Mesenchymal stem cell (in vitro differentiated cells and primary cell): ENCODE measurements around the gene ARHGEF25.
A peak's percentile ranks its signal among the peaks of the same experiment; 100 is the strongest.
"Not testable (repeated sequence)": the region's sequence is repeated elsewhere in the genome, so short reads cannot be mapped to it uniquely, and the experiment has no call there.

ENCODE experiments used
- DNase-seq: peaks from one replicate; pipeline ENCODE4 v3.0.0-alpha.2; 2013
- H2AFZ ChIP-seq: one replicate; pipeline ENCODE4 v1.6.1; 2013; ENCODE audit warnings: low read depth, mild to moderate bottlenecking, control low read depth, inconsistent platforms, low read length, moderate library complexity
- H2AK5ac ChIP-seq: 2 replicates; pipeline ENCODE4 v1.6.1; 2013; ENCODE audit warnings: low read length, moderate library complexity, mild to moderate bottlenecking, inconsistent platforms; ENCODE audit not compliant: severe bottlenecking
- H2BK120ac ChIP-seq: one replicate; pipeline ENCODE4 v1.6.1; 2013; ENCODE audit warnings: low read depth, mild to moderate bottlenecking, inconsistent platforms, low read length, moderate library complexity
- H2BK12ac ChIP-seq, 2 experiments: one replicate each; pipeline ENCODE4 v1.6.1; 2013; ENCODE audit warnings: inconsistent platforms in 2 of 2, low read length in 2 of 2, mild to moderate bottlenecking in 2 of 2, moderate library complexity in 2 of 2, control low read depth in 1 of 2
- H2BK15ac ChIP-seq: one replicate; pipeline ENCODE4 v1.6.1; 2013; ENCODE audit warnings: mild to moderate bottlenecking, low read depth, inconsistent platforms; ENCODE audit not compliant: poor library complexity, severe bottlenecking
- H2BK5ac ChIP-seq: 2 replicates; pipeline ENCODE4 v1.6.1; 2013; ENCODE audit warnings: low read depth, mild to moderate bottlenecking, low read length, control low read depth, inconsistent platforms; ENCODE audit not compliant: poor library complexity, severe bottlenecking
- H3K14ac ChIP-seq, 2 experiments: one replicate each; pipeline ENCODE4 v1.6.1; 2013; ENCODE audit warnings: inconsistent platforms in 2 of 2, low read length in 2 of 2, control low read depth in 1 of 2, mild to moderate bottlenecking in 1 of 2, moderate library complexity in 1 of 2
- H3K18ac ChIP-seq, 2 experiments: one replicate each; pipeline ENCODE4 v1.6.1; 2013; ENCODE audit warnings: inconsistent platforms in 2 of 2, low read length in 2 of 2, control low read depth in 1 of 2, low read depth in 1 of 2, mild to moderate bottlenecking in 1 of 2
- H3K23ac ChIP-seq, 2 experiments: one replicate each; pipeline ENCODE4 v1.6.1; 2013; ENCODE audit warnings: inconsistent platforms in 2 of 2, low read length in 2 of 2, mild to moderate bottlenecking in 2 of 2, moderate library complexity in 2 of 2, control low read depth in 1 of 2
- H3K27ac ChIP-seq: 2 replicates; pipeline ENCODE4 v1.5.1; 2013; ENCODE audit warnings: mild to moderate bottlenecking, moderate library complexity, low read length, control low read depth, inconsistent platforms; ENCODE audit not compliant: poor library complexity, severe bottlenecking
- H3K27me3 ChIP-seq, 2 experiments: 2 replicates each; pipeline versions ENCODE4 v1.6.1 to v1.7.0; 2013; ENCODE audit warnings: low read length in 2 of 2, mild to moderate bottlenecking in 2 of 2, moderate library complexity in 2 of 2, control low read depth in 1 of 2, inconsistent platforms in 1 of 2; ENCODE audit not compliant: control insufficient read depth in 1 of 2, insufficient read depth in 1 of 2
- H3K36me3 ChIP-seq, 2 experiments: 2 replicates each; pipeline versions ENCODE4 v1.6.1 to v1.7.0; 2013; ENCODE audit warnings: low read length in 2 of 2, control low read depth in 1 of 2, inconsistent platforms in 1 of 2, low read depth in 1 of 2, mild to moderate bottlenecking in 1 of 2; ENCODE audit not compliant: insufficient read depth in 2 of 2, control insufficient read depth in 1 of 2
- H3K4ac ChIP-seq, 2 experiments: one replicate each; pipeline ENCODE4 v1.6.1; 2013; ENCODE audit warnings: inconsistent platforms in 2 of 2, low read length in 2 of 2, mild to moderate bottlenecking in 2 of 2, moderate library complexity in 2 of 2, control low read depth in 1 of 2, low read depth in 1 of 2
- H3K4me1 ChIP-seq: 2 replicates; pipeline ENCODE4 v1.6.1; 2013; ENCODE audit warnings: low read depth, low read length, control low read depth; ENCODE audit not compliant: control insufficient read depth, insufficient read depth
- H3K4me2 ChIP-seq: 2 replicates; pipeline ENCODE4 v1.6.1; 2013; ENCODE audit warnings: low read length, mild to moderate bottlenecking, inconsistent platforms; ENCODE audit not compliant: poor library complexity, severe bottlenecking
- H3K4me3 ChIP-seq, 2 experiments: 2 replicates each; pipeline versions ENCODE4 v1.5.1 to v1.7.0; 2013; ENCODE audit warnings: low read length in 2 of 2, mild to moderate bottlenecking in 2 of 2, control low read depth in 1 of 2, low read depth in 1 of 2; ENCODE audit not compliant: insufficient read depth in 1 of 2
- H3K79me1 ChIP-seq: replicated peaks from 2 replicates; pipeline ENCODE4 v1.6.1; 2013; ENCODE audit warnings: mild to moderate bottlenecking, control low read depth, low read length, inconsistent platforms; ENCODE audit not compliant: poor library complexity, severe bottlenecking
- H3K9ac ChIP-seq: 2 replicates; pipeline ENCODE4 v1.7.0; 2013; ENCODE audit warnings: mild to moderate bottlenecking, low read length, moderate library complexity
- H3K9me3 ChIP-seq: 2 replicates; pipeline ENCODE4 v1.7.0; 2013; ENCODE audit warnings: mild to moderate bottlenecking, low read length; ENCODE audit not compliant: control insufficient read depth
- H4K8ac ChIP-seq: one replicate; pipeline ENCODE4 v1.6.1; 2013; ENCODE audit warnings: inconsistent platforms, mild to moderate bottlenecking, low read length, moderate library complexity
- H4K91ac ChIP-seq: one replicate; pipeline ENCODE4 v1.6.1; 2013; ENCODE audit warnings: mild to moderate bottlenecking, low read length, inconsistent platforms
- WGBS: methylation state at CpG from one replicate; pipeline ENCODE4 v1.1.7; 2013; ENCODE audit warnings: mixed read lengths; 5-methylcytosine and 5-hydroxymethylcytosine counted together

The ARHGEF25 gene

GRCh38 chr12:57638096-57638495, 26.9 kb downstream of the ARHGEF25 start:
- no peak overlapping the region for H2BK15ac ChIP-seq
- no peak for DNase-seq
- no peak overlapping the region for H4K8ac ChIP-seq
- H2AFZ ChIP-seq = no peak overlapping the region
- H3K4ac ChIP-seq = no peak overlapping the region
- H4K91ac ChIP-seq = no peak overlapping the region
- H3K23ac ChIP-seq = no peak overlapping the region
- H2BK120ac ChIP-seq = no peak overlapping the region
- H3K27ac ChIP-seq = no peak overlapping the region
- H3K4me2 ChIP-seq = no peak overlapping the region
- H3K79me1 ChIP-seq = no peaks in the 10 kb centered on the region
- no peak overlapping the region for H2AK5ac ChIP-seq
- peaks cover 32 to 61% of the 10 kb centered on the region in 2 experiments for H3K27me3 ChIP-seq
- no peak overlapping the region for H3K14ac ChIP-seq
- no peak overlapping the region for H3K9ac ChIP-seq
- no peak overlapping the region for H3K4me3 ChIP-seq
- H3K36me3 ChIP-seq = no peaks in the 10 kb centered on the region
- H2BK5ac ChIP-seq = no peak overlapping the region
- no peaks in the 10 kb centered on the region for H3K9me3 ChIP-seq
- no peak overlapping the region for H2BK12ac ChIP-seq
- no peak overlapping the region for H3K18ac ChIP-seq
- H3K4me1 ChIP-seq = peaks cover 2% of the 10 kb centered on the region
- WGBS = 88% methylated on average over 3 of the region's 3 CpGs

GRCh38 chr12:57640175-57641042, 29.2 kb downstream of the ARHGEF25 start:
- no peak overlapping the region for H2BK15ac ChIP-seq
- H3K4me1 ChIP-seq = no peaks in the 10 kb centered on the region
- H3K14ac ChIP-seq = no peak overlapping the region
- H2BK12ac ChIP-seq = no peak overlapping the region
- H2BK120ac ChIP-seq = no peak overlapping the region
- DNase-seq = no peak
- H3K79me1 ChIP-seq = no peaks in the 10 kb centered on the region
- 36% methylated on average over 7 of the region's 7 CpGs for WGBS
- H2AK5ac ChIP-seq = no peak overlapping the region
- H3K23ac ChIP-seq = no peak overlapping the region
- no peaks in the 10 kb centered on the region for H3K36me3 ChIP-seq
- no peak overlapping the region for H3K4me3 ChIP-seq
- H2AFZ ChIP-seq = no peak overlapping the region
- no peaks in the 10 kb centered on the region for H3K9me3 ChIP-seq
- H3K4ac ChIP-seq = no peak overlapping the region
- H3K9ac ChIP-seq = no peak overlapping the region
- no peak overlapping the region for H4K8ac ChIP-seq
- no peak overlapping the region for H3K4me2 ChIP-seq
- H3K27me3 ChIP-seq = peaks cover 19 to 43% of the 10 kb centered on the region in 2 experiments
- H3K18ac ChIP-seq = no peak overlapping the region
- no peak overlapping the region for H2BK5ac ChIP-seq
- no peak overlapping the region for H3K27ac ChIP-seq
- H4K91ac ChIP-seq = no peak overlapping the region

- H2BK120ac ChIP-seq = no peak overlapping the region
- no peak overlapping the region for H2AK5ac ChIP-seq
- no peaks in the 10 kb centered on the region for H3K79me1 ChIP-seq
- H3K4me2 ChIP-seq = no peak overlapping the region
- H2AFZ ChIP-seq = no peak overlapping the region
- no peak overlapping the region for H4K8ac ChIP-seq
- no peak overlapping the region for H3K14ac ChIP-seq
- no peak overlapping the region for H3K27ac ChIP-seq
- peaks cover 19 to 36% of the 10 kb centered on the region in 2 experiments for H3K27me3 ChIP-seq
- no peaks in the 10 kb centered on the region for H3K4me1 ChIP-seq
- H2BK5ac ChIP-seq = no peak overlapping the region
- H4K91ac ChIP-seq = no peak overlapping the region
- H3K23ac ChIP-seq = no peak overlapping the region
- no peak for DNase-seq
- no peak overlapping the region for H2BK12ac ChIP-seq
- no peak overlapping the region for H3K9ac ChIP-seq
- H3K36me3 ChIP-seq = no peaks in the 10 kb centered on the region
- no peak overlapping the region for H3K4me3 ChIP-seq
- no peak overlapping the region for H2BK15ac ChIP-seq
- 42% methylated on average over 4 of the region's 5 CpGs for WGBS
- no peak overlapping the region for H3K4ac ChIP-seq
- H3K18ac ChIP-seq = no peak overlapping the region
- peaks cover 6% of the 10 kb centered on the region for H3K9me3 ChIP-seq
Measured at GRCh38 chr12:57641699-57642442, 30.6 kb downstream of the ARHGEF25 start.

GRCh38 chr12:57645990-57646658, 34.9 kb downstream of the ARHGEF25 start:
- H3K4ac ChIP-seq, H3K14ac ChIP-seq, H3K23ac ChIP-seq, H3K18ac ChIP-seq, H3K36me3 ChIP-seq, H3K79me1 ChIP-seq, H2BK120ac ChIP-seq, H4K91ac ChIP-seq, H3K4me2 ChIP-seq, H3K4me3 ChIP-seq, H3K4me1 ChIP-seq, H4K8ac ChIP-seq, H2AFZ ChIP-seq, H2BK5ac ChIP-seq, H2BK15ac ChIP-seq, H2AK5ac ChIP-seq, H3K9ac ChIP-seq, H3K27ac ChIP-seq, H2BK12ac ChIP-seq, H3K9me3 ChIP-seq: not testable (repeated sequence)
- DNase-seq = peak; percentile 33
- WGBS = 58% methylated on average over 11 of the region's 13 CpGs
- peaks cover under 1 to 10% of the 10 kb centered on the region in 2 experiments for H3K27me3 ChIP-seq
